IPS-NIHi7 (cell line): ENCODE results near the gene RBM19.

Experiments
- DNase-seq: peaks from one replicate; pipeline ENCODE4 v3.0.0; 2012; ENCODE audit warnings: mixed read lengths; ENCODE audit errors: extremely low spot score

Gene RBM19

DNA sequence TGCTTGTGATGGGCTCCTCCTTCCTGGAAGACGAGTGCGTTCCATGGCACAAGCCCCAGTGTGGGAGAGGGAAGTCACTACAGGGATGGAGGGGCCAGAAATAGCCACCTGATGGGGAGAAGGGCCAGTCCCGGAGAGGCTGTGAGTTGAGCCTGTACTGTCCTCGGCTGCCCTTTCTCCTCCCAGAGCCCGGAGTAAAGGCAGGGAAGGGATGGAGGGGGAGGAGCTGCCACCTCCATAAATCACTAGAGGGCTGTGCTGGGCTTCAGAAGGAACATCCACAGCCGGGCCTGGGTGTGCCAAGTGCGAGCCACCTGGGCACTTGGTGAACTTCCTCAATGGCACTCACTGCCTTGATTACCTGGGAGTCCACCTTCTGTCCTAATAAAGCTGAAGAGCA lies 110.1 kb downstream of the RBM19 start:
- DNase-seq: no peak

DNA sequence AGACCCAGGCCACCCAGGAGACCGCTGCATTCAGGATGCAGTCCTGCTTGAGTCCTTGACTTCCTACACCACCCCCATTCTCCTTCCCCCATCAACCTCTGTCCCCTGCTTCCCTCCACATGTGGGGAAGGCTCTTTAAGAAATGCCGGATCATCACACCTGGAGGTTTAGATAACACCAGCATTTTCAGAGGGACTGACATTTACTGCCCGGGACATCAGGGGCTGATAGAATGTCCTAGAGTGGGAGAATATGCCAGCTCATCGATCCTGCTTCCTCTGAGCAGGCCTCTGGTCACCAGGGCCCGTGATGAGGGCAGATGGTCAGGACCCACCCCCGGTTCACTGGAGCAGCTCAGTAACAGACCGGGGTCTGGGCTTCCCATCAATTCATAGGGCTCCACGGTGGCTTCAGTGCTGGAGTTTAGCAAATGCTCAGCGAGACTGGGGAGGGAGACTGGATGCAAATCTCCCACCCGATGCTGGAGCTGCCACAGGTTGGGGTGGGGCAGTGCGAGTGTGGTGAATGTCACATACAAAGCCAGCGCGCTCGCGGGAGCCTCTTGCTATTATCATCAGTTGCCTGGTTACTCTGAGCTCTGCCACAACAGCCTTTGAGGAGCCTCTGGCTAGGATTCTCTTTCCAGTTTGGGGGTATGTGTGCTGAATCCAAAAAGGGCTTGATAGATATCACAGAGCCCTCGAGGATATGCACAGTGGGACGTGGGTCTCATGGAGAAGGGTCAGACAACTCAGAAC lies 111.6 kb downstream of the RBM19 start:
- no peak for DNase-seq

DNA sequence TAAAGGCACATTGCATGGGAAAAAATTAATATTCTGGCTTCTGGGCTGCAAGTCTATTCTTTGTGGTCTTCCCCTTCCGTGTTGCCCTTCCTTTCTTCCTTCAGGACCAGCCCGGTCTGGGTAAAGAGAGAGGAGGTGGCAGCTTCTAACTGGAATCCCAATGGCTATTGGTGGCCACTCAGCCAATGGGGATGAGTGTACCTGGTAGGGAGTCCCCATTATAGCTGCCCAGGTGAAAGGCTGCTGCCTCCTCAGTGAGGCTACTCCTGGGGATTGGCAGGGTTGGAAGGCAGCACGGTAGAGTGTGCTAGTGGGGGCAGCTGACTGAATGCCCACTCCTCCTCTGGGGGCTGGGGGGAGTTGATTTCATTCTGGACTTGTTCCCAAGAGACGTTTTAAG lies 112.6 kb downstream of the RBM19 start:
- DNase-seq: no peak

DNA sequence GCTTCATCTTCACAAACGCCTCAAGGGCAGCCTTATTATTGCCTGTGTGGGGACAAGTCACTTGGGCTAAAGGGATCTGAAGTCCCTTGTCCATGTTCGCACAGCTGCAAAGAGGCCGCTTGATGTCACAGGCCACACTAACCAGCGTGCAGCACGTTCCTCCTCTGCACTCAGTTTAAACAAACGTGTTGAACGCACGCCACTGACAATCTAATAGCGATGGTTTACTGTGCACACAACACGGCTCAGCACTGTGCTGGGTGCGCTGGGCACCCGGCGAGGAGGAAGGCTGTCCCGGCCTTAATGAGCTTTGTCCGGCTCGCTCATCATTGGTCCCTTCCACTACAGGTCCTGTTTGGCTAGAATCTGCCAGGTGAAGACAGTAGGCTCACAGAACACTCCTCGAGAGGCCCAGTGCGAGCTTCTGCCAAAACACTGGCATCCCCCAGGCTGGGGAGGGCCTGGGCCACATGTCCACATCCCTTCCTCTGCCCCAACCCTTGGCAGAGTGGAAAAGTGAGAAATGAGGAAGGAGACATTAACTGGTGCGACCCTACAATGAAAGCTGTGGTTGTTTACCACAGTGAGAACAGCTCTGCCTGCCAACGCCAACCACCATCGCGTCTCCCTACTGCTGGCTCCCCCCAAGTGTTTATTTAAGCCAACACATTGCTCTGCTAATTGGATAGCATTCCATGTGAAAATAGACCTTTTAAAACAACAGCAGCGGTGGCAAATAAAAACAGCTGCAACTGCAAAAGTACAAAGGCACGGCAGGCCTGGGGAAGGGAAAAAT lies 113.2 kb downstream of the RBM19 start:
- no peak for DNase-seq

DNA sequence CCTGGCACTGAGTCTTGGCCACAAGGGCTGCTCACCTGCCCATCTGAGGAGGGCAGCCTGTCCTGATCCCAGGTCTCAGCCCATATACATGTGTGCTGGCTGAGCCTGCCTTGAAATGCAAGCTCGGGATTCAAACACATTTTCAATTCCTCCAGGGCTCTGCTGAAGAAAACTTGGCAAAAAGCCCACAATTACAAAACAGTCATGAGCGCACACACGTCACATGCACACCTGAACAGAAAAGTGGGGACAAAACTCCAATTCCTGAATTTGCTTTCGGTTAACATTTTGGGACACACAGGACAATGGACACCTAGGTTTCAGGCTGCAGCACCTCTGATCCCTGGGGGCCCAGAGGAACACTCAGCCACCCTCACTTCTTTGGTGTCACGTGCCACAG lies 113.9 kb downstream of the RBM19 start:
- DNase-seq: no peak

DNA sequence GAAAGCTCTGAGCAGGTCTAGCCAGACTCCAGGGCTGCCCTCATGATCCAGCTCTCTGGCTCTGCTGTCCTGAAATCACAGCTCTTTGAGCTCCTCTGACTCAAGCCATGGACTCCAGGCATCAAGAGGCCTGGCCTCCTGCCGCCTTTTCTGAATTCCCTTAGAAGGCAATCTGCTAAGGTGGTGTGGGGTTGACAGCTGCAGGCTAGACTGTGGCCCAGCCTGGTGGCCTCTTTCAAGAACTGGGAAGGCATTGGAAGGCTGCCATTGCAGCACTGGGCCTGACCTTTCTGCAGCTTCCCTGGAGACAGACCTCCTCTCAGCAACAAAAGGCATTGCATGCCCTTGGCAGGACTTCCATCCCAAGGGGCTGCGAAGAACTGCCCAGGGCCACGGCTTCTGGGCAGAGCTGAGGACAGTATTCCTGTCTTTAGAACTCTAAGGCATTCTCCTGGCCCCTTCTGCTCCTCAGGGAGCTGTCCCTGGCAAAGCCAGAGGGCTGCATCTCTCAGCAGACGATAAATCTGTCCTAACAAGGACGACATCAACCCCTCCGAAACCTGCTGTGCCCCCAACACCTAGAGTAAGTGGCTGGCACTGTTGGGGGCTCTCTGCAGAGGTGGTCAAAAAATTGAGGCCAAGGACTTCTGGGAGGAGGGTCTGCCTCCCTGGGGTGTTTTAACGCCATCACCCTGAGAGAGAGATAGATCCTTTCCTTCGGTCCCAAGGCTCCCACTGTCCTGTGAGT lies 115.6 kb downstream of the RBM19 start:
- no peak for DNase-seq

DNA sequence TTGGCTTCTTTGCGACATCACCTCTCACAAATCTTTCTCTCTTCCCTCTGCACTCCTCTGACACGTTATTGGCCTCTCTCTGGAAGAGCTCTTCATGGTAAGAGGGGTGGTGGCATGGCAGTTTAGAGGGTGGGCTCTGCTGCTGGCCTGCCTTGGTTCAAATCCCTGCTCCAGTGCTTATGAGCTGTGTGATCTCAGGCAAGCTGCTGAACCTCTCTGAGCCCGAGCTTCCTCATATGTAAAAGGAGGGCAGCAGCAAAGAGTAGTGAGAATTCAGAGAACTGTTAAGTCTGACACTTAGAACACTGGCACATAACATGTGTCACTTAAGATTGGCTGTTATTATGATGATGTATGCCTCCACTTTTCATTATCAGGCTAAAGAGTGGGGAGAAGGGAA lies 118.3 kb downstream of the RBM19 start:
- no peak for DNase-seq

DNA sequence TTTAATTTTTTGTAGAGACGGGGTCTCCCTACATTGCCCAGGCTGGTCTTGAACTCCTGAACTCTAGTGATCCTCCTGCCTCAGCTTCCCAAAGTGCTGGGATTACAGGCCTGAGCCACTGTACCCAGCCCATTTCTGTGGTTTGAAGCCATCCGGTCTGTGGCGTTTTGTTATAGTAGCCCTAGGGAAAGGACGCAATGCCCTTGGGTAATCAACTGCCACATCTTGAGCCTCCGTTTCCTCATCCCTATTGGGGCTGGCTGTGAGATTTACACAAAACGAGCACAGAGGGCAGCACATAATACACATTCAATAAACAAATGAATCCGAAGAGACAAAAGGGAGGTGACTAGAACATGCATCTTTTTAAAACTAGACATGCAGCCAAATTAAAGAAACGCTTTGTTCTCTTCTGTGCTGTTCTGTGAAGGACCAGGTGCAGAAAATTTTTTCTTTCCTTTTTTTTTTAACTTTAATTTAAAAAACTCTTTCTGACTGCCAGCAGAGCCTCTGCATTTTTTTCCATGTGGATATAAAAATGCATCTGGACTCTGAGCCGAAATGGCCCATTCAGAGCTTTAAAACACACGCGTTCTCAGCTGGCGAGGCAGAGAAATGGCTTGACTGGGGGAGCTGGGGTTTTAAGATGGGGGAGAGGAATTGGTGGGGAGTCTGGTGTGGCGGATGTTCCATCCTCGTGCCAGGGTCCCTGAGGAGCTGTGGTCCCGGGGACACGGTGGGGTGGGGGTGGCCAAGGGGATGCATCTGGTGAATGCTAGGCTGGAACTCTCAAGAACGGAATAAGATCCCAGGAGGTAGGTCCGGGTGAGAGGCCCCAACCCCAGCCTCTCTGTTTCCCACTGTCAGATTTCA lies 119.0 kb downstream of the RBM19 start:
- DNase-seq: no peak

DNA sequence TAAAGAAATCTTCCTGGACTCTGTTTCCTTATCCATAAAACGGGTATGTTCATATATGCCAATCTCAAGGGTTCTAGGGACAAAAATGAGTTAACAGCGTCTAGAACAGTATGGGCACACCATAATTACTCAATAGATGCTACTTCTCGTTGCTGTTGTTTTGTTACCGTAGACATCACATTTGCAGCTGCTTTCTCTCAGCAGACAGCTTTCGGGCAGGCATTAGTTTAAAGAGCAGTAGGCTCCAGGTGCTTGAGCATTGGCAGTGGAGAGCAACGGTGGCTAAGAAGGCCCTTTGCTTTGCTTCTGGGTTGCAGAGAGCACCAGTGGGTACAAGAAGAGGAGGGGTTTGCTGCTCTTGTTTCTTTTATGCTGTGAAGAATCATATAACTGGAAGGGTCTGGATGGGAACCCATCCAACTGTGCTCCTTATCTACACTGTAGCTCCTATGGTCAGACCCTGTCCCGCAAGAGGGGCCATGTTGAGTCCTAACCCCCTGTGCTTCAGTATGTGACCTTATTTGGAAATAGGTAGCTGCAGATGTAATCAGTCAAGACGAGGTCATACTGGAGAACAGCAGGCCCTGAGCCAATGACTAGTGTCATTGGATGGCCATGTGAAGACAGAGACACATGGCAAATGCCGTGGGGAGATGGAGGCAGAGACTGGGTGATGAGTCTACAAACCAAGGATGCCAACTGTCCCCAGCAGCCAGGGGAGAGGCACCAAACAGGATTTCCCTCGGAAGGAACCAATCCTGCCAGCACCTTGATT lies 120.0 kb downstream of the RBM19 start:
- no peak for DNase-seq

DNA sequence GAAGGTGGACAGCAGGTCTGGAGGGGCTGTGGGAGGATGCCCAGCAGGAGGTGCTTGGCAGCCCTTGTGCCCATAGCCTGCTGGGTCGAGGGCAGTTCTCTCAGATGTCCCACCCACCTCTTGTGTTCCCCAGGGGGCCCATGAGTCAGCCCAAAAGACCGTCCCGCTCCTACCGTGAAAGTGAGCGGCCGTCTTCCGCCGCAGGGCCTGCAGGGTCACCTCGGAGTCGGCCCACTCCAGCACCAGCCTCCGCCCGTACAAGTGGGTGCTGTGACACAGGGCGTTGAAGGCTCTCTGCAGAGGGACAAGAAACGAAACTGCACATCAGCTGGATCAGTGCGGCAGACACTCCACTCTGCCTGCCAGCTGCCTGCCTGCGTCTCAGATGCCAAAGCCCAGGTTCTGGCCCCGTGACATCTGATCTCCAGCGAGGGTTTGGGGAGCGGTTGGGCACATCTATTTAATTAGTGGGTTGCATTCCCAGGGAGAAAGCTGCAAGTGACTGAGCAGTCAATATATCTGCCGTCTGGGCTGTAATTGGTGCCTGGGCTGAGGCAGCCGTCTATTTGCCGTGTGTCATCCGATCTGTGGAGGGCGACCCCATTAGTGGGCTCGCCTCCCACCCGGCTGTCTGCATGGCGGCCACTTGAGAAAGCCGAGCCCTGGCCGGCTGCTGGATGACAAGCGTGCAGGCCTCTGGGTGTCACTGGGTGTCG lies 121.5 kb downstream of the RBM19 start:
- DNase-seq: no peak

DNA sequence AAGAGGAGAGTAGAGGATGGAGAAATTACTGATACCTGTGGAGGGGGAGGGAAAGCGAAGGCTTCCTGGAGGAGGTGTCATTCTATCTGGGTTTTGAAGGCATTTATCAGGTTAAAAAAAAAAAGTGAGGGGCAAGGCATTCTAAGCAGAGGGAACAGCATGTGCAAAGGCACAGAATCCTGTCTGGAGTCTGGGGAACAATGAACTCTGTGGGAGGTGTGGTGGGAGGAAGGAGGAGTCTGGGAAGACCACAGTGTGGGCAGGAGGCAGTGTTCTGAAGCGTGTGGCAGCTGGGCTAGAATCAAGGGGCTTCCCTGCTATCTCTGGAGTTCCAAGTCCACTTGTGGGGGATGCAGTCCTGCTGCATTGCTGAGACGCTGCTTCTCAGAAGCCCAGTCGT lies 123.4 kb downstream of the RBM19 start:
- DNase-seq: no peak

DNA sequence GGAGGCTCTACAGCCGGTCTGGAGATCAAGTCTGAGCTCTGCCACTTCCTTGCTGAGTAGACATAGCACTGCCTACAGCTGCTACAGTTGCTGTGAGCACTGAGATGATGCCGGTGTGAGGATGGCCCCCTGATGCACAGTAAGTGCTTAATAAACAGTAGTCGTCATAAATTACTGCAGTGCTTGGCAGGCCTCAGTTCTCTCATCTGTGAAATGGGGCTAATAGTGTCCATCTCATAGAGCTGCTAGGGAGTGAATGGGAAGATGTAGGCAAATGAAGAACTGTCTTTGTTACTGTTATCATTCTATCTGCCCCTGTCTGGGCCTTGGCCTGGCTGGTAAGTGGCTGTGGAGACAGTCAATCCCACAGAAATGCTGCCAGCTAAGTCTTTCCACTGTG lies 124.3 kb downstream of the RBM19 start:
- DNase-seq: no peak

DNA sequence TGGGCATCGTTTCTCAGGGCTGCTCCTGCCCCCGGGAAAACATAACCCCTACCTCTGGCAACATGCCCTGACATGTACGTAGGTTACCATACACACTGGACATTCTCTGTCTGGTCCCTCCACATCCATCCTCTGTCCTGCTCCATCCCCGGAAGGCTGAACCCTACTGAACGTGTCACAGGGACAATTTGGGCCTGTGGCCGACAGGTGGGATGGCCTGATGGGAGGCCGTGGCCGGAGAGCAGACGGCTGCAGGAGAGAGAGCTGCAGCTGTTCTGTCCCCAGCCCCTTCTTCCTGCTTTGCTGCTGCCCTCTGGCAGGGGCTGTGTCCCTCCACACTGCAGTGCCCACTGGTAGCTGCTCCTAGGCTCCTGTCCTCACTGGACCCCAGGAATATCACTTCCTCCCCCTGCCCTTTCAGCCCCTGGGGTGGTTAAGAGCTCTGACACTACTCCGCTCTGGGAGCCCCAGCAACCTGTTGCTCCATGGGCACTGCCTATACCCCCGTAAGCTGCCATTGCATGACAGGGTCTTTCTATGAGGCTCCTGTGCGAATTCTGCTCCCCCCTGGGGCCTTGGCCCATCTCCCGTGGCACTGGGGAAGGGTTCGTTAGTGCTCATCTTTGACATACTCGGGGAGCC lies 125.6 kb downstream of the RBM19 start:
- no peak for DNase-seq

DNA sequence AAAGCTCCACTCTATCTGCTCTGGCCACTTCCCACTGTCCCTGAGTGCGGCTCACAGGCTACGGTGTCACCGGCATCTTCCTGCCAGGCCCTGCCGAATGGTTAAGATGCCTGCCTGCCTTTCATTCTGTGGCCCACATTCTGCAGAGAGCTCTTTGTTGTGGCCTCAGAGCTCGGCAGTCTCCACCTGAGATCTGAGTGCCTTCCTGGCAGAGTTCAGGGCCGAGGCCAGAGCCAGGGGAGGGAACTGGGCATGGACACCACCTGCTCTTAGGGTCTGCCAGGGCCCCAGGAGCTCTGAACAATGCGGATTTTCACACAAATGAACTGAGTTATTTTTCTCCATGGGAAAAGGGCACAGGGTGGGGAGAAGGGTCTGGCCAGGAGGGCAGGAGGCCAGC lies 127.2 kb downstream of the RBM19 start:
- no peak for DNase-seq

DNA sequence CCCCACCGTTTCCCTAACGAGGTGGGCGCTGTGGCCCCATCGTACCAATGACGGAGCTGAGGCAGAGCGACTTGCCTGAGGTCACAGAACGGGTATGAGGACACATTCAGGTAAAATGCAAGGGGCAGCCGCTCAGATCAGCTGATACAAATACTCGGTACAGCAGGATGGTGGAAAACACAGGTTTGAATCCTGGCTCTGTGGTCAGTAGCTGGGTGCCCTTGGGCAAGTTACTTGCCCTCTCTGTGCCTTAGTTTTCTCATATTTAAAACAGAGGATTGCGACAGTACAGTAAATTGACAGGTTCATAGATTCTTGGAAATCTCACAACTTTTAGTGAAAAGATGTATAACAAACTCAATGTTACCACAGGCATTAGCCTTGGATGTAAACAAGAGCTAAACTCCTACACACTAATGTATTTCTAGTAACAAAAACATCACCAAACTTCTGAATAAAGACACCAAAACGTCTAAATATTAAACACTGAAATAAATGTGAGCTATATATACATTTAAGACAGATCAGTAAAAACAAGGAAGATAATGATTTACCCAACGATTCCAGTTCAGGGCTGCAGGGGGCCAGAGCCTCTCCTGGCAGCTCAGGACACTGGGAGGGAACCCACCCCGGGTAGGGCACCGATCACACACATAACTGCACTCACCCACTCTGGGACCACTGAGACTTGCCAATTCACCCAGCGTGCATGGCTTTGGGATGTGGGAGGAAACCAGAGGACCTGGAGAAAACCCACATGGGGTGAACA lies 128.4 kb downstream of the RBM19 start:
- no peak for DNase-seq

DNA sequence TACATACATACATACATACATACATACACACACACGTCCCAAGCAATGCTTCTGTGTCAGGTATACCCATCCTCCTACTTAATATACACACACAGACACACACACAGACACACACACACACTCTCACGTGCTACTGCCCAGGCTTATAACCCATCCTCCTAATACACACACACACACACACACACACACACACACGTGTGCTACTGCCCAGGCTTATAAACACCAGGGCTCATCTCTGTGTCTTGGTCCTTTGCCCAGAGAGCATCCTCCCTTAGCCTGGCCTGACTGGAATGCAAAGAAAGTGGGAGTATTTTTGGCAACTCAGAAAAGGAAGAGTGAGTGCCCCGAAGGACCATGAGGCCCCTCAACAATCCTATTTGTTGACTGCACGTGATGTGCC lies 129.0 kb downstream of the RBM19 start:
- DNase-seq: no peak

DNA sequence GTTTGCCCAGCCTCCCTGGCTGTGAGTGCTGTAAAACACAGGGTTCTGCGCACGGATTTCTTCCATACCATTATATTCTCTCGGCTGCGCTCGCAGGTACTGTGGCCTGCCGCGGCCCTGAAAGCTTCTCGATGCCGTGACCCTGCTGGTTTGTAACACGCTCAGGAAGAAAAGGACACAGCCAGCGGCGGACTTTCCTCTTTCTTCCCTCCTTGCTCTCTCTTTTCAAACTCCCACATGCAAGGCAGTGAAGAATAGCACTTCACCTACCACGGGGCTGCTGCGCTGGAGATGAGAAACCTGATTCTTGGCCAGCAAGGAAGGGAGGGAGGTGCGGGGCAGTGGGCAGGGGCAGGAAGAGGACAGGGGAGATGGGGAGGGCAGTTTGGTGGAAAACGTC lies 130.2 kb downstream of the RBM19 start:
- no peak for DNase-seq

DNA sequence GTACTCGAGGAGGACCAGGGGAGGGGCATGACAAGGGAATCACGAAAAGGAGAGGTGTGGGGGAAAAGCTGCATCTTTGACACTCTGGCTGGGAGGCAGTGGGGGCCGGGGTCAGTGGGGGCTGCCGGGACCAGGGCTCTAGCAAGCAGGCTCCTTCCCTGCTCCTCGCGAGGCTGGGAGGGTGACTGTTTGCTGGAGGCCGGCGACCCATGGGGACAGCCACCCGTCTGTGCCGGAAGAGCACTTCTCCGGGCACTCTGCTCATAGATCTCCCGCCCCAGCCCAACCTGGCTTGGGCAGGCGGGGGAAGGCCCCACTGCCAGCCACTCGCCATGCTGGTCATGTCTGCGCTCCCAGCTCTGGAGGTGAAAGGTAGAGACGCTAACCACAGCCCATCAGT lies 130.7 kb downstream of the RBM19 start:
- DNase-seq: no peak

DNA sequence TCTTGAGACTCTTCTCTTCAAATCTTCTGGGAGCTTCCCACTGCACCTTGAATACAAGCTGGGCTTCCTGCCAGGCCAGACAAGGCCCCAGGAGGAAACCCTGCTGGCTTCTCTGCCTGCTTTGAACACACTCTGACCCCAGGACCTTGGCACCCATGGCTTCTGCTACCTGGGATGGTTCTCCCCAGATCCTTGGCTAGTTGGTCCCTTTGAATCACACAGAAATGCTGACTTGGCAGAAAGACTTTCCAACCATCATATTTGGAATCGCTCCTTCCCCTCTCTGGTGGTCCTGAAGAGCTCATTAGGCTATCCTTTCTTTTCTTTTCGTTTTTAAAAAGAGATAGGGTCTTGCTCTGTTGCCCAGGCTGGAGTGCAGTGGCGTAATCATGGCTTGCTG lies 132.7 kb downstream of the RBM19 start:
- no peak for DNase-seq
